ENCODE measurements around the gene MTARC1. TPM values are rescaled to one million over a fixed set of nuclear protein-coding genes. Genes with fewer than 3 reads are reported as not detected.

MTARC1 gene
- total RNA-seq, 1 experiment from 2014 or later = 72.5 TPM

DNA sequence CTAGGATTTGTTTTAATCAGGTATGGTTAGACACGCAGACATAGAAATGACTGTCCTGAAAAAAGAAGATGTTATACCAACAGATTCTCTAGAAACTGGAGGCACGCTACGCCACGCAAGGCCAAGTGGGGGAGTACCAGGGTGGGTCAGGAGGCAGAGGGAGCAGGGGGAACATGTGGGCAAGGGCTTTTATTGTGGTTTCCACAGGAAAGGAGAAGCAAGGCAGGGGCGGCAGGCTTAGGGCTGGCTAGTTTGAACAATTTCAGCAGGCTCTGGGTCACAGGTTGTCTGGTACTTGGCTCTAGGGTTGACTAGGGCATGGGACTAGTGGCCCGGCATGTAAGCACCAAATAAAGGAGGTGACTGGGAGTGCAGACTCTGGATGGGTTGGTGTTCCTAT, 31.4 kb upstream of the MTARC1 start:
- POLR2A ChIA-PET (ENCODE audit: unreplicated experiment) = no interaction called here
- TF ChIP-seq, protein P1, sequence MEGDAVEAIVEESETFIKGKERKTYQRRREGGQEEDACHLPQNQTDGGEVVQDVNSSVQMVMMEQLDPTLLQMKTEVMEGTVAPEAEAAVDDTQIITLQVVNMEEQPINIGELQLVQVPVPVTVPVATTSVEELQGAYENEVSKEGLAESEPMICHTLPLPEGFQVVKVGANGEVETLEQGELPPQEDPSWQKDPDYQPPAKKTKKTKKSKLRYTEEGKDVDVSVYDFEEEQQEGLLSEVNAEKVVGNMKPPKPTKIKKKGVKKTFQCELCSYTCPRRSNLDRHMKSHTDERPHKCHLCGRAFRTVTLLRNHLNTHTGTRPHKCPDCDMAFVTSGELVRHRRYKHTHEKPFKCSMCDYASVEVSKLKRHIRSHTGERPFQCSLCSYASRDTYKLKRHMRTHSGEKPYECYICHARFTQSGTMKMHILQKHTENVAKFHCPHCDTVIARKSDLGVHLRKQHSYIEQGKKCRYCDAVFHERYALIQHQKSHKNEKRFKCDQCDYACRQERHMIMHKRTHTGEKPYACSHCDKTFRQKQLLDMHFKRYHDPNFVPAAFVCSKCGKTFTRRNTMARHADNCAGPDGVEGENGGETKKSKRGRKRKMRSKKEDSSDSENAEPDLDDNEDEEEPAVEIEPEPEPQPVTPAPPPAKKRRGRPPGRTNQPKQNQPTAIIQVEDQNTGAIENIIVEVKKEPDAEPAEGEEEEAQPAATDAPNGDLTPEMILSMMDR (conservative IDR thresholded peaks at IDR 0.05) = no peak
- TF ChIP-seq EZH2 (IDR thresholded peaks at IDR 0.05; ENCODE audit: low read depth) = no peak
- Histone ChIP-seq H3K9me3 (ENCODE audit: insufficient read depth, low read depth) (no peaks in the 10 kb centered on the region), H3K36me3 (ENCODE audit: low read depth) (0 out of 2 replicates have a peak, but pooled peaks cover 6% of the 10 kb centered on the region), H3F3A (ENCODE audit: insufficient read depth, low read depth) (no peaks in the 10 kb centered on the region), H3K79me2 (ENCODE audit: low read depth) (peaks cover 8% of the 10 kb centered on the region), H4K20me1 (ENCODE audit: insufficient read depth) (no peaks in the 10 kb centered on the region; the same call in 1 of the 2 replicates), H2AFZ (no peak overlapping the region), H3K27ac (no peak overlapping the region), H3K4me3 (no peak overlapping the region), H3K9me2 (ENCODE audit: insufficient read depth) (no peaks in the 10 kb centered on the region), H3K4me1 (replicated peaks; ENCODE audit: insufficient read depth) (peaks cover 2% of the 10 kb centered on the region; the same call in 1 of the 2 replicates), H3K4me2 (no peak overlapping the region), H3K27me3 (ENCODE audit: insufficient read depth, low read depth) (no peaks in the 10 kb centered on the region)
- no TSS peak for BruUV-seq (replicated peaks)
- DNase-seq = no peak
- CTCF ChIA-PET = no interaction called here
- intact Hi-C loops (cut with micrococcal nuclease; ENCODE audit: unreplicated experiment) = no loop called here

DNA sequence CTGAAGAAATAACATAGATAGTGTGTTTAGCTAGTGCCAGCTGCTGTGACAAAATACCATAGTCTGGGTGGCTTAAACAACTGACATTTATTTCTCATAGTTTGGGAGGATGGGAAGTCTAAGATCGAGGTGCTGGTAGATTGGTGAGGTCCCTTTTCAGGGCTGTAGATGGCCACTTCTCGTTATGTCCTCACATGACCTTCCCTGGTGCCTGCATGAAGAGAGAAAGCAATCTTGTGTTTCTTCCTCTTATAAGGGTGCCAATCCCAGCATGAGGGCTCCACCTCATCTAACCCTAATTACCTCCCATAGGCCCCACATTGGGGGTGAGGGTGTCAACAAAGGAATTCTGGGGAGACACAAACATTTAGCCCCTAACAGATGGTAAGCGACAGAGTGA, 29.3 kb upstream of the MTARC1 start:
- H4K20me1 ChIP-seq (ENCODE audit: insufficient read depth) = no peaks in the 10 kb centered on the region; the same call in 1 of the 2 replicates
- no peaks in the 10 kb centered on the region for H3K4me1 ChIP-seq (replicated peaks; ENCODE audit: insufficient read depth)
- no peak for TF ChIP-seq EZH2 (IDR thresholded peaks at IDR 0.05; ENCODE audit: low read depth)
- H3K4me2 ChIP-seq = no peak overlapping the region
- no peaks in the 10 kb centered on the region for H3F3A ChIP-seq (ENCODE audit: insufficient read depth, low read depth)
- no peak for DNase-seq
- CTCF ChIA-PET = no interaction called here
- no peaks in the 10 kb centered on the region for H3K27me3 ChIP-seq (ENCODE audit: insufficient read depth, low read depth)
- 0 out of 2 replicates have a peak, but pooled peaks cover 6% of the 10 kb centered on the region for H3K36me3 ChIP-seq (ENCODE audit: low read depth)
- no peak overlapping the region for H2AFZ ChIP-seq
- intact Hi-C loops (cut with micrococcal nuclease; ENCODE audit: unreplicated experiment) = no loop called here
- no peak overlapping the region for H3K27ac ChIP-seq
- no peak overlapping the region for H3K4me3 ChIP-seq
- no peaks in the 10 kb centered on the region for H3K9me2 ChIP-seq (ENCODE audit: insufficient read depth)
- POLR2A ChIA-PET (ENCODE audit: unreplicated experiment) = no interaction called here
- no peaks in the 10 kb centered on the region for H3K79me2 ChIP-seq (ENCODE audit: low read depth)
- no TSS peak for BruUV-seq (replicated peaks)
- no peaks in the 10 kb centered on the region for H3K9me3 ChIP-seq (ENCODE audit: insufficient read depth, low read depth)

DNA sequence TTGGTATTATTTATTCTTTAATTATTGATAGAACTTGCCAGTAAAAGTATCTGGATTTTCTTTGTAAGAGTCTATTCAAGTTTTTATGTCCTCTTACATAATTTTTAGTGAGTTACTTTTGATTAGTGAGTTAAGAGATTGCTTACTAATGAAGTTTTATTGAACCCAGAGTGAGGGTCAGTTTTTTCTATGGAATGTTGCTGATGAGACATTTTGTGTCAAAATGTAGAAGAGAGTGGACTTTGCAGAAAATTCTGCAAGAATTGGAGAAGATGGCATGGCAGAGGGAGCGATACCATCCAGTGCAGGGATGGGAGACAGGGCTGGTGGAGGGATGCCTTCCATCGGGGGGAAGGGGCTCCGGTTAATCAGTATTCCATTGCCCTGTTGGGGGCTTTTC, 27.6 kb upstream of the MTARC1 start:
- H3K4me3 ChIP-seq = no peak overlapping the region
- intact Hi-C loops (cut with micrococcal nuclease; ENCODE audit: unreplicated experiment) = no loop called here

More for the DNA sequence above, 27.6 kb upstream of the MTARC1 start:
- Histone ChIP-seq H4K20me1 (ENCODE audit: insufficient read depth) (no peaks in the 10 kb centered on the region), H3K36me3 (ENCODE audit: low read depth) (0 out of 2 replicates have a peak, but pooled peaks cover 6% of the 10 kb centered on the region), H3K27ac (no peak overlapping the region), H3K9me3 (ENCODE audit: insufficient read depth, low read depth) (no peaks in the 10 kb centered on the region), H3K79me2 (ENCODE audit: low read depth) (no peaks in the 10 kb centered on the region), H3K9me2 (ENCODE audit: insufficient read depth) (no peaks in the 10 kb centered on the region), H3K4me1 (replicated peaks; ENCODE audit: insufficient read depth) (no peaks in the 10 kb centered on the region), H3K4me2 (no peak overlapping the region), H3F3A (ENCODE audit: insufficient read depth, low read depth) (no peaks in the 10 kb centered on the region), H2AFZ (no peak overlapping the region), H3K27me3 (ENCODE audit: insufficient read depth, low read depth) (no peaks in the 10 kb centered on the region)
- DNase-seq = no peak
- CTCF ChIA-PET = interaction anchor here (0.7 kb wide), 1 partner anchor 478 kb away, joined by 3 read pairs; no protein-coding TSS in a partner anchor
- POLR2A ChIA-PET (ENCODE audit: unreplicated experiment) = no interaction called here
- BruUV-seq (replicated peaks) = no TSS peak
- TF ChIP-seq EZH2 (IDR thresholded peaks at IDR 0.05; ENCODE audit: low read depth) = no peak
- TF ChIP-seq, protein P1 (conservative IDR thresholded peaks at IDR 0.05) = no peak
